SK-N-SH treated with all-trans-retinoic acid at 6 μM for 48 hours (cell line): Measurements from ENCODE around the gene XPR1.

Source experiments
- ATAC-seq: fragments of 200-7000 bp; cut with Tn5 transposase; 3 replicates; pipeline ENCODE4 v1.9.1; 2020; ENCODE audit warnings: mild to moderate bottlenecking, moderate library complexity
- ARNTL ChIP-seq: fragments of 450-650 bp; formaldehyde crosslinking; IDR thresholded peaks from 2 replicates; pipeline ENCODE4 v1.5.0; 2020; ENCODE audit warnings: low read depth, mild to moderate bottlenecking, moderate library complexity, borderline replicate concordance
- BACH2 ChIP-seq: fragments of 250-450 bp; sonication (Bioruptor Pico); IDR thresholded peaks from 2 replicates; pipeline ENCODE4 v1.9.0; 2021; ENCODE audit warnings: mild to moderate bottlenecking, borderline replicate concordance
- CSDC2 ChIP-seq: fragments of 250-450 bp; sonication (Bioruptor Pico); IDR thresholded peaks from 2 replicates; pipeline ENCODE4 v1.5.0; 2020; ENCODE audit warnings: mild to moderate bottlenecking, moderate library complexity
- CSRNP3 ChIP-seq: fragments of 250-450 bp; sonication (Bioruptor Pico); IDR thresholded peaks from 2 replicates; pipeline ENCODE4 v1.5.1; 2021; ENCODE audit warnings: mild to moderate bottlenecking, moderate library complexity
- ESRRG ChIP-seq: fragments of 250-450 bp; sonication (Bioruptor Pico); IDR thresholded peaks from 2 replicates; pipeline ENCODE4 v1.6.1; 2021; ENCODE audit warnings: mild to moderate bottlenecking
- ISL1 ChIP-seq: fragments of 250-450 bp; sonication (Bioruptor Pico); IDR thresholded peaks from 2 replicates; pipeline ENCODE4 v2.1.2; 2022; ENCODE audit warnings: mild to moderate bottlenecking, moderate library complexity
- OSR1 ChIP-seq: fragments of 250-450 bp; sonication (Bioruptor Pico); IDR thresholded peaks from 2 replicates; pipeline ENCODE4 v1.8.0; 2022; ENCODE audit warnings: moderate library complexity, mild to moderate bottlenecking, inconsistent platforms
- PATZ1 ChIP-seq: fragments of 250-450 bp; sonication (Bioruptor Pico); IDR thresholded peaks from 2 replicates; pipeline ENCODE4 v1.8.0; 2020; ENCODE audit warnings: mild to moderate bottlenecking, moderate library complexity, borderline replicate concordance
- POU6F1 ChIP-seq: fragments of 250-450 bp; sonication (Bioruptor Pico); IDR thresholded peaks from 2 replicates; pipeline ENCODE4 v1.8.0; 2021; ENCODE audit warnings: low read depth, mild to moderate bottlenecking, moderate library complexity, borderline replicate concordance
- PPARA ChIP-seq: fragments of 250-450 bp; sonication (Bioruptor Pico); IDR thresholded peaks from 2 replicates; pipeline ENCODE4 v1.5.0; 2020; ENCODE audit warnings: mild to moderate bottlenecking, borderline replicate concordance
- RARB ChIP-seq: fragments of 250-450 bp; sonication (Bioruptor Pico); IDR thresholded peaks from 2 replicates; pipeline ENCODE4 v1.8.0; 2021; ENCODE audit warnings: mild to moderate bottlenecking, moderate library complexity
- SNAI2 ChIP-seq: fragments of 250-450 bp; sonication (Bioruptor Pico); IDR thresholded peaks from 2 replicates; pipeline ENCODE4 v1.5.0; 2020; ENCODE audit warnings: mild to moderate bottlenecking, moderate library complexity
- TCF4 ChIP-seq: fragments of 250-450 bp; sonication (Bioruptor Pico); IDR thresholded peaks from 2 replicates; pipeline ENCODE4 v1.8.0; 2021; ENCODE audit warnings: mild to moderate bottlenecking, moderate library complexity, borderline replicate concordance
- TOX ChIP-seq: fragments of 250-450 bp; sonication (Bioruptor Pico); IDR thresholded peaks from 2 replicates; pipeline ENCODE4 v1.8.0; 2021; ENCODE audit warnings: mild to moderate bottlenecking, moderate library complexity, borderline replicate concordance
- TSHZ2 ChIP-seq: fragments of 250-450 bp; sonication (Bioruptor Pico); IDR thresholded peaks from 2 replicates; pipeline ENCODE4 v1.5.0; 2020; ENCODE audit warnings: mild to moderate bottlenecking, moderate library complexity
- ZC3H10 ChIP-seq: fragments of 250-450 bp; sonication (Bioruptor Pico); IDR thresholded peaks from 2 replicates; pipeline ENCODE4 v1.5.1; 2021; ENCODE audit warnings: mild to moderate bottlenecking, moderate library complexity
- ZFP3 ChIP-seq: fragments of 250-450 bp; sonication (Bioruptor Pico); IDR thresholded peaks from 2 replicates; pipeline ENCODE4 v1.5.0; 2020; ENCODE audit warnings: mild to moderate bottlenecking, moderate library complexity
- ZFP30 ChIP-seq: fragments of 450-650 bp; formaldehyde crosslinking; IDR thresholded peaks from 2 replicates; pipeline ENCODE4 v1.5.0; 2022; ENCODE audit warnings: mild to moderate bottlenecking, moderate library complexity
- ZNF565 ChIP-seq: fragments of 450-650 bp; formaldehyde crosslinking; conservative IDR thresholded peaks from 2 replicates; pipeline ENCODE4 v1.5.0; 2020; ENCODE audit warnings: low read depth, mild to moderate bottlenecking, moderate library complexity
- ZNF70 ChIP-seq: fragments of 450-650 bp; formaldehyde crosslinking; IDR thresholded peaks from 2 replicates; pipeline ENCODE4 v1.5.0; 2020; ENCODE audit warnings: mild to moderate bottlenecking, moderate library complexity
- ZNF8 ChIP-seq: fragments of 450-650 bp; formaldehyde crosslinking; IDR thresholded peaks from 2 replicates; pipeline ENCODE4 v1.5.0; 2020; ENCODE audit warnings: mild to moderate bottlenecking, moderate library complexity

XPR1 gene

GRCh38 chr1:180670681-180671080 lies 38.9 kb downstream of the XPR1 start (continued):
- TF ChIP-seq TSHZ2 (CRISPR knock-in tag) (no peak), RARB (CRISPR knock-in tag) (no peak), ISL1 (CRISPR knock-in tag) (no peak), ZFP30 (CRISPR knock-in tag) (no peak), ZNF70 (CRISPR knock-in tag) (no peak), ZFP3 (CRISPR knock-in tag) (no peak), ZNF8 (CRISPR knock-in tag) (no peak), ESRRG (no peak), ZC3H10 (CRISPR knock-in tag) (no peak), TOX (no peak)

- TF ChIP-seq ESRRG (no peak), ISL1 (CRISPR knock-in tag) (no peak), TCF4 (CRISPR knock-in tag) (no peak), ZNF8 (CRISPR knock-in tag) (no peak), PPARA (CRISPR knock-in tag) (no peak), TSHZ2 (CRISPR knock-in tag) (no peak), PATZ1 (CRISPR knock-in tag) (no peak), ZNF565 (CRISPR knock-in tag) (no peak), ZFP30 (CRISPR knock-in tag) (no peak), ZFP3 (CRISPR knock-in tag) (no peak), RARB (CRISPR knock-in tag) (no peak), POU6F1 (CRISPR knock-in tag) (no peak), CSDC2 (no peak), SNAI2 (no peak), CSRNP3 (CRISPR knock-in tag) (no peak), ZC3H10 (CRISPR knock-in tag) (no peak), BACH2 (no peak), OSR1 (CRISPR knock-in tag) (no peak)
- TF ChIP-seq, all 23 proteins: peak for 0
- ATAC-seq: no peak
Measured at GRCh38 chr1:180672105-180672504, 40.3 kb downstream of the XPR1 start.

GRCh38 chr1:180672505-180672904 lies 40.7 kb downstream of the XPR1 start:
- ATAC-seq: no peak
- TF ChIP-seq ZNF8 (CRISPR knock-in tag): no peak
- TF ChIP-seq ARNTL (CRISPR knock-in tag): no peak
- no peak for TF ChIP-seq ISL1 (CRISPR knock-in tag)
- no peak for TF ChIP-seq CSRNP3 (CRISPR knock-in tag)
- no peak for TF ChIP-seq BACH2
- TF ChIP-seq TSHZ2 (CRISPR knock-in tag): no peak
- TF ChIP-seq CSDC2: no peak
- no peak for TF ChIP-seq SNAI2
